Measurements from ENCODE around the gene SGSM2.

SGSM2 gene

GRCh38 chr17:2410951-2411350, 73.7 kb downstream of the SGSM2 start:
- no peak overlapping the region for H3K9ac ChIP-seq (ENCODE audit: low read depth, low read length)
- no peaks in the 10 kb centered on the region for H3K27me3 ChIP-seq (ENCODE audit: control insufficient read depth, insufficient read depth, low read length)
- no peaks in the 10 kb centered on the region for H3K9me3 ChIP-seq (ENCODE audit: control insufficient read depth, insufficient read depth, low read length)
- H3K4me3 ChIP-seq (ENCODE audit: low read depth, low read length) = no peak overlapping the region
- H3K36me3 ChIP-seq (ENCODE audit: control insufficient read depth, insufficient read depth, low read length) = peaks cover 21% of the 10 kb centered on the region
- H3K4me1 ChIP-seq (ENCODE audit: control insufficient read depth, insufficient read depth, low read length) = no peaks in the 10 kb centered on the region

- H3K9ac ChIP-seq (ENCODE audit: low read depth, low read length) = no peak overlapping the region
Observed at GRCh38 chr17:2412561-2413021, 75.3 kb downstream of the SGSM2 start.

DNA sequence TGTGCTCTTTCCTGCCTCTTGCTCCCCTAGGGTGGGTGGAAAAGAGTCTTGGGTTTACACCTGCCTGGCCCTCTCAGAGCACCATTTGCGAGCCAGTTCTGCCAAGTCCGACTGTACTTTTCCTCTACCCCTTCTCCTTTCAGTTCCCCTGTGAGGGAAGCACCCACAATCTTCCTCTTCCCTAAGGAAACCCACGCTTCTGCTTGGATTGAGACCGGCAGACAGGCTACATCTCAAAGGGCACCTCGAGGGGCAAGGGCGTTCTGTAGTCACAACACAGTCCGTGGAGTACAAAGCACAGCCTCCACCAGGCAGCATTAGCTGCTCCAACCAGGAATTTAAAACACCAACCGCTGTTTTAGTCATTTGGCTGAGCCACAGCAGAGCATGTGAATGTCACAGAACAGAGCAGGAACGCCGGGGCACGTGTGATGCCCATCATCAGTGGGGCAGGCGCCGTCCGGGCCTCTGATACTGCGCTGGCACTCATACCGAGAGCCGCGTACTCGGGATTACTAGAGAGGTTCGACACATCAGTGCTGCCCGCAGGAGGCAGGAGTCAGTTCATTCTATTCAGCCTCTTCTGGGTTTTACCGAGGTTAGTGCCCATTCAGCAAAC, 77.3 kb downstream of the SGSM2 start:
- Histone ChIP-seq H3K27me3 (ENCODE audit: control insufficient read depth, insufficient read depth, low read length) (no peaks in the 10 kb centered on the region), H3K9ac (ENCODE audit: low read depth, low read length) (no peak overlapping the region), H3K4me1 (ENCODE audit: control insufficient read depth, insufficient read depth, low read length) (no peaks in the 10 kb centered on the region), H3K36me3 (ENCODE audit: control insufficient read depth, insufficient read depth, low read length) (peaks cover 27% of the 10 kb centered on the region), H3K4me3 (ENCODE audit: low read depth, low read length) (no peak overlapping the region), H3K9me3 (ENCODE audit: control insufficient read depth, insufficient read depth, low read length) (no peaks in the 10 kb centered on the region)

More at GRCh38 chr17:2412561-2413021, 75.3 kb downstream of the SGSM2 start:
- H3K9me3 ChIP-seq (ENCODE audit: control insufficient read depth, insufficient read depth, low read length) = no peaks in the 10 kb centered on the region
- H3K36me3 ChIP-seq (ENCODE audit: control insufficient read depth, insufficient read depth, low read length) = peaks cover 17% of the 10 kb centered on the region
- H3K27me3 ChIP-seq (ENCODE audit: control insufficient read depth, insufficient read depth, low read length) = no peaks in the 10 kb centered on the region
- H3K4me3 ChIP-seq (ENCODE audit: low read depth, low read length) = no peak overlapping the region
- H3K4me1 ChIP-seq (ENCODE audit: control insufficient read depth, insufficient read depth, low read length) = no peaks in the 10 kb centered on the region

DNA sequence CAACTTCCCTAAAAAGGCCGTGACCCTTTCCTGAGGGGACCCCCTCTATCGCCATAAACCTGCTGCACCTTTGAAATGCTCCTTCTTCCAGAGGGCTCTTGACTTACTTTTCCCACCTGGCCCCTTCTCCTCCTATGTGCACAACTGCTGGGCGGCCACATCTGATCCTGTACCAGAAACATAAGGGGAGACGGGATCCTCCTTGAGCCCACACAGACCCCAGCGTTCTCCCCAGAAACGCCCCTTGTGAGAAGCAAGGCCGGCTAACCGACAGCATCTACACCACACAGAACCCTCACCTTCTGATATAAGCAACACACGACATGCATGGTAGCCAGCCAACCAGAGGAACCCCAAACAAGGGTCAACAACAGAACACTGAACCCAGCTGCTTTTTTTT, 77.8 kb downstream of the SGSM2 start:
- Histone ChIP-seq H3K4me1 (ENCODE audit: control insufficient read depth, insufficient read depth, low read length) (no peaks in the 10 kb centered on the region), H3K9ac (ENCODE audit: low read depth, low read length) (no peak overlapping the region), H3K9me3 (ENCODE audit: control insufficient read depth, insufficient read depth, low read length) (no peaks in the 10 kb centered on the region), H3K4me3 (ENCODE audit: low read depth, low read length) (no peak overlapping the region), H3K36me3 (ENCODE audit: control insufficient read depth, insufficient read depth, low read length) (peaks cover 31% of the 10 kb centered on the region), H3K27me3 (ENCODE audit: control insufficient read depth, insufficient read depth, low read length) (no peaks in the 10 kb centered on the region)

DNA sequence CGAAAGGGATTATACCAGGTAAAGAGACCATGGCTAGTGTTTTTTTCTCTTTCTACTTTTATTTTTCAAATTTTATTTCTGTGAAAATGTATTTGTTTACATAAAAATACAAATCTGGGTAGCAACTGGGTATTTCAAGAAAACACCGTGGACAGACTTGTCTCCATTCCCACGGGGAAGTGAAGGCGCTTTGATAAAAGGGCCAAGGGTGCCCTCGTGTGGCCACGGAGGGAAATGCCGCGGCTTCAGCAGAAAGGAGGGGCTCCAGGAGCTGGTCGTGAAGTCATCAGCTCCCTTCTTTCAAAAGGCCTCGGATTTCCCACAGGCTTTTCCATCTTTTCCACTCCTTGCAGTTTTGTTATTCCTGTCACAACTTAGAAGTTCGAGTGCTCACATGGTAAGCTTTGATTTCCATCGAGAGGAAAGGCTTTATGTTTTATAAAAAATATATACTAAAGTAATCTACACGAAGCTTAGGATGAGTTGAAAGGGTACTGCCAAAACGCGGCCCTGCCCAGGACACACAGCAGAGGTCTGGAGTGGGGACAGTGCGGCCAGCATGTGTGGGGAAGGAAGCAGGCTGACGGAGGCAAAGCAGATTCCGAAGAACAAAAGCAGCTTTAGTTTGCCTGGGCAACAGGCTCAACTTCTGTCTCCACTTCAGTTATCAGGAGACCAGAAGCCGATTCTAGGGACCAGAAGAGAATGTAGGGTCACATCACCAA, 78.9 kb downstream of the SGSM2 start:
- no peaks in the 10 kb centered on the region for H3K4me1 ChIP-seq (ENCODE audit: control insufficient read depth, insufficient read depth, low read length)
- H3K36me3 ChIP-seq (ENCODE audit: control insufficient read depth, insufficient read depth, low read length) = peaks cover 35% of the 10 kb centered on the region
- no peaks in the 10 kb centered on the region for H3K27me3 ChIP-seq (ENCODE audit: control insufficient read depth, insufficient read depth, low read length)
- no peak overlapping the region for H3K9ac ChIP-seq (ENCODE audit: low read depth, low read length)
- H3K9me3 ChIP-seq (ENCODE audit: control insufficient read depth, insufficient read depth, low read length) = no peaks in the 10 kb centered on the region
- no peak overlapping the region for H3K4me3 ChIP-seq (ENCODE audit: low read depth, low read length)

DNA sequence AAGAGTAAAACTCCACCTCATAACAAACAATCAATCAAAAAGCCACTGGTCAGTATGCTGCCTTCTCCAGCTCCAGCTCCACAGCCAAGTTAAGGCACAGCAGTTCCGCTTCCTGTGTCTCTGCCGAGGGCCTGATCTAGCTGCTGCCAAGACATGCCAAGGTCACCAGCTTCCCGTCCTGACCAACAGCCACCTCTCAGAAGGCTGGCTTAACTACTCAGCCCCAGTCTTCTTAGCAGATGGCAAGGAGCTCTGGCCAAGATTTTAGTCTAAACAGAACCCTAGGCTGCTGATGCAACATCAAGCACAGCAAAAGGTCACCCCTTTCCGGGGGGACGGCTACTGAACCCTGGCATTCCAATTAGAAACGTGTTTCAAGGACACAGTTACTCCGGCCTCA, 81.3 kb downstream of the SGSM2 start:
- Histone ChIP-seq H3K27me3 (ENCODE audit: control insufficient read depth, insufficient read depth, low read length) (no peaks in the 10 kb centered on the region), H3K9ac (ENCODE audit: low read depth, low read length) (no peak overlapping the region), H3K9me3 (ENCODE audit: control insufficient read depth, insufficient read depth, low read length) (no peaks in the 10 kb centered on the region), H3K4me3 (ENCODE audit: low read depth, low read length) (no peak overlapping the region), H3K36me3 (ENCODE audit: control insufficient read depth, insufficient read depth, low read length) (peaks cover 42% of the 10 kb centered on the region), H3K4me1 (ENCODE audit: control insufficient read depth, insufficient read depth, low read length) (no peaks in the 10 kb centered on the region)

DNA sequence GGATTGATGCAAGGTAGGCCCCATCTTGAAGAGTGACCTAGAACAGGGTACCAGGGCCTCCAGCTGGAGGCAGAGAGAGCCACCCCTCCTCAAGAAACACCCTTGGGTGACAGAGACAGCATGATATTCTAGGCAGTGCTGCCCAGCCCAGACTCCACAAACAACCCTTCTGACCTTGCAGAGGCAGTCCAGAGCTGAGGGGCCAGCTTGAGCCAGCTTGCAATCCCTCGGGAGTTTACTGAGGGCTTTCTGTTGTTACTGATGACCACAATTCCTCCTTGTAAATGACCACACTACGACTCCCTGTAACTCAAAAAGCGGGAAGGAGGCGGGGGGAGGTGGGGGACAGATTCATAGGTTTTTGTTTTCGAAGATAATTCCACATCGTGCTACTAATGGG, 82.2 kb downstream of the SGSM2 start:
- Histone ChIP-seq H3K36me3 (ENCODE audit: control insufficient read depth, insufficient read depth, low read length) (peaks cover 35% of the 10 kb centered on the region), H3K27me3 (ENCODE audit: control insufficient read depth, insufficient read depth, low read length) (no peaks in the 10 kb centered on the region), H3K9ac (ENCODE audit: low read depth, low read length) (no peak overlapping the region), H3K4me3 (ENCODE audit: low read depth, low read length) (no peak overlapping the region), H3K9me3 (ENCODE audit: control insufficient read depth, insufficient read depth, low read length) (no peaks in the 10 kb centered on the region), H3K4me1 (ENCODE audit: control insufficient read depth, insufficient read depth, low read length) (no peaks in the 10 kb centered on the region)

DNA sequence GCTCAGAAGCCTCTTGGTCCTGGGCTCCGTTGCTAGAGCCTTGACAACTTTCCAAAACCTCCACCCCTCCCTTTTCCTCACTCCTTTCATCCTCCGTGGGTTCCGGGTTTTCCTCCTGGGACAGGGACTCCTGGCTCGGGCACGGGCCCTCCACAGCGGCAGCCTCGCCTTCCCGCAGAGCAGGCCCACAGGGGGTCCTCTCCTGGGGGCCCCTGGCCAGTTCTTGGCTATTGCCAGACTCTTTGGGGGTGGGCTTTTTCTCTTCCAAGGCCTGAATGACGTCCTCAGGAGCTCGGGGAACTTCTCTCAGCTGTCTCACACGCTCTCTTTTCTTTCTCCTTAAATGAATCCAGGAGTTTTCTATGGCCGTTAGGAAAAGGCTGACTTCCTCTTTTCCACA, 82.9 kb downstream of the SGSM2 start:
- H3K4me1 ChIP-seq (ENCODE audit: control insufficient read depth, insufficient read depth, low read length) = no peaks in the 10 kb centered on the region
- no peak overlapping the region for H3K4me3 ChIP-seq (ENCODE audit: low read depth, low read length)
- no peaks in the 10 kb centered on the region for H3K27me3 ChIP-seq (ENCODE audit: control insufficient read depth, insufficient read depth, low read length)
- H3K9me3 ChIP-seq (ENCODE audit: control insufficient read depth, insufficient read depth, low read length) = no peaks in the 10 kb centered on the region
- H3K36me3 ChIP-seq (ENCODE audit: control insufficient read depth, insufficient read depth, low read length) = peaks cover 28% of the 10 kb centered on the region
- H3K9ac ChIP-seq (ENCODE audit: low read depth, low read length) = no peak overlapping the region

- H3K4me1 ChIP-seq (ENCODE audit: control insufficient read depth, insufficient read depth, low read length) = no peaks in the 10 kb centered on the region
- H3K9ac ChIP-seq (ENCODE audit: low read depth, low read length) = no peak overlapping the region
- no peaks in the 10 kb centered on the region for H3K27me3 ChIP-seq (ENCODE audit: control insufficient read depth, insufficient read depth, low read length)
- peaks cover 27% of the 10 kb centered on the region for H3K36me3 ChIP-seq (ENCODE audit: control insufficient read depth, insufficient read depth, low read length)
- H3K4me3 ChIP-seq (ENCODE audit: low read depth, low read length) = no peak overlapping the region
- H3K9me3 ChIP-seq (ENCODE audit: control insufficient read depth, insufficient read depth, low read length) = no peaks in the 10 kb centered on the region
Observed at GRCh38 chr17:2421315-2422147, 84.2 kb downstream of the SGSM2 start.

- H3K9ac ChIP-seq (ENCODE audit: low read depth, low read length) = no peak overlapping the region
- no peaks in the 10 kb centered on the region for H3K4me1 ChIP-seq (ENCODE audit: control insufficient read depth, insufficient read depth, low read length)
- peaks cover 27% of the 10 kb centered on the region for H3K36me3 ChIP-seq (ENCODE audit: control insufficient read depth, insufficient read depth, low read length)
- no peaks in the 10 kb centered on the region for H3K9me3 ChIP-seq (ENCODE audit: control insufficient read depth, insufficient read depth, low read length)
- H3K27me3 ChIP-seq (ENCODE audit: control insufficient read depth, insufficient read depth, low read length) = no peaks in the 10 kb centered on the region
- H3K4me3 ChIP-seq (ENCODE audit: low read depth, low read length) = no peak overlapping the region
Observed at GRCh38 chr17:2423271-2423670, 86.0 kb downstream of the SGSM2 start.

DNA sequence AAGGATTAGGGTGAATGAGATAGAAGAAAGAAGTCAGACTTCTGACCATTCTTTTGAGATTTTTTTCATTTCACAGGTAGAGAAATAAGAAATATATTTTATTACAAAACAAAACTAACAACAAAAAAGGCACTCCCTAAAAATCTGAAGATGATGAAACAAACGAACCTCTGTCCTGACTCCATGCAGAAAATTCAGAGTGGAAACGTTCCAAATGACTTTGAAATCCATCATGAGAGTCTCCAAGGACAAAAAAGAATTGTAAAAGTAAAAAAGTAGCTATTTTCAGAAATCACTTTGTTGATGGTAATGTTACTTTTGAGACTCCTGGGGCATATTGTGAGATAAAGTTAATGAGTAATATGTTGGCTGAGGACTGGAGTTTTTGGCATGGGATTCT, 89.9 kb downstream of the SGSM2 start:
- Histone ChIP-seq H3K4me1 (ENCODE audit: control insufficient read depth, insufficient read depth, low read length) (no peaks in the 10 kb centered on the region), H3K27me3 (ENCODE audit: control insufficient read depth, insufficient read depth, low read length) (no peaks in the 10 kb centered on the region), H3K9ac (ENCODE audit: low read depth, low read length) (no peak overlapping the region), H3K36me3 (ENCODE audit: control insufficient read depth, insufficient read depth, low read length) (no peaks in the 10 kb centered on the region), H3K9me3 (ENCODE audit: control insufficient read depth, insufficient read depth, low read length) (no peaks in the 10 kb centered on the region), H3K4me3 (ENCODE audit: low read depth, low read length) (no peak overlapping the region)

Data from iPS-15b (cell line).